ENCODE results near the gene MLST8. TPM values are rescaled to one million over a fixed set of nuclear protein-coding genes. Genes with fewer than 3 reads are reported as not detected.

The MLST8 gene
- polyA plus RNA-seq, 3 donors: 29.9 to 54.3 (median 30.5) TPM

GRCh38 chr16:2232094-2232990, 27.1 kb downstream of the MLST8 start:
- H3K4me1 ChIP-seq (ENCODE audit: control insufficient read depth in 1 of 2, insufficient read depth in 2 of 2, low read length in 2 of 2): peaks cover 5 to 6% of the 10 kb centered on the region in 2 donors
- H3K4me1 Mint-ChIP-seq: peaks cover 5% of the 10 kb centered on the region
- H3K36me3 ChIP-seq (replicated peaks in 1 of 2; ENCODE audit: control insufficient read depth in 1 of 2, insufficient read depth in 2 of 2, low read length in 2 of 2): peaks cover 72 to 79% of the 10 kb centered on the region in 2 donors
- H3K9me3 Mint-ChIP-seq: peaks cover 0 to 6% (median 0%) of the 10 kb centered on the region in 7 donors
- peaks cover 55 to 74% of the 10 kb centered on the region in 2 donors for H3K36me3 Mint-ChIP-seq
- peaks cover 12 to 22% of the 10 kb centered on the region in 2 donors for H3K27me3 ChIP-seq (ENCODE audit: control insufficient read depth in 2 of 2, insufficient read depth in 2 of 2, low read length in 2 of 2)
- intact Hi-C loops (cut with micrococcal nuclease): no loop called here
- H3K9ac ChIP-seq (ENCODE audit: insufficient read depth, low read length, poor library complexity, severe bottlenecking): no peak overlapping the region
- no peak for DNase-seq
- no peak overlapping the region for H3K4me3 Mint-ChIP-seq
- no peak overlapping the region for H3K27ac ChIP-seq (ENCODE audit: low read depth in 1 of 2, low read length in 2 of 2)
- peaks cover 6% of the 10 kb centered on the region for H3K79me2 ChIP-seq (ENCODE audit: insufficient read depth, low read length)
- no peak overlapping the region for H3K4me2 ChIP-seq (replicated peaks; ENCODE audit: extremely low read depth, low read length, poor library complexity, severe bottlenecking)
- WGBS (ENCODE audit: insufficient coverage): 95% methylated on average over 27 of the region's 41 CpGs
- H2AFZ ChIP-seq (ENCODE audit: insufficient read depth, low read depth, low read length, poor library complexity, severe bottlenecking): no peak overlapping the region
- H3K27me3 Mint-ChIP-seq (ENCODE audit: low read depth in 3 of 3): peaks cover 21 to 28% (median 22%) of the 10 kb centered on the region in 3 donors
- peak overlapping the region in 1 of 7 donors; percentile 66 for H3K27ac Mint-ChIP-seq
- H4K20me1 ChIP-seq (ENCODE audit: insufficient read depth, low read length): peaks cover 18% of the 10 kb centered on the region
- TF ChIP-seq CTCF (IDR thresholded peaks at IDR 0.05): no peak
- H3K4me3 ChIP-seq (replicated peaks in 1 of 3; ENCODE audit: low read depth in 2 of 3, low read length in 3 of 3): no peak overlapping the region
- no peaks in the 10 kb centered on the region for H3K9me3 ChIP-seq (replicated peaks in 1 of 2; ENCODE audit: control insufficient read depth in 1 of 2, insufficient read depth in 1 of 2, low read length in 2 of 2)

GRCh38 chr16:2233046-2233775, 28.0 kb downstream of the MLST8 start:
- H3K9me3 ChIP-seq (replicated peaks in 1 of 2; ENCODE audit: control insufficient read depth in 1 of 2, insufficient read depth in 1 of 2, low read length in 2 of 2): no peaks in the 10 kb centered on the region
- no peak overlapping the region for H3K27ac ChIP-seq (ENCODE audit: low read depth in 1 of 2, low read length in 2 of 2)
- peaks cover 18 to 31% of the 10 kb centered on the region in 2 donors for H3K27me3 ChIP-seq (ENCODE audit: control insufficient read depth in 2 of 2, insufficient read depth in 2 of 2, low read length in 2 of 2)
- peaks cover 22% of the 10 kb centered on the region for H4K20me1 ChIP-seq (ENCODE audit: insufficient read depth, low read length)
- H3K4me1 ChIP-seq (ENCODE audit: control insufficient read depth in 1 of 2, insufficient read depth in 2 of 2, low read length in 2 of 2): peaks cover 5 to 6% of the 10 kb centered on the region in 2 donors
- peaks cover 71 to 72% of the 10 kb centered on the region in 2 donors for H3K36me3 ChIP-seq (replicated peaks in 1 of 2; ENCODE audit: control insufficient read depth in 1 of 2, insufficient read depth in 2 of 2, low read length in 2 of 2)
- intact Hi-C loops (cut with micrococcal nuclease): no loop called here
- H3K4me3 ChIP-seq (replicated peaks in 1 of 3; ENCODE audit: low read depth in 2 of 3, low read length in 3 of 3): no peak overlapping the region
- 97% methylated on average over 28 of the region's 28 CpGs for WGBS (ENCODE audit: insufficient coverage)
- no peak overlapping the region for H3K4me3 Mint-ChIP-seq
- peaks cover 0 to 6% (median 0%) of the 10 kb centered on the region in 7 donors for H3K9me3 Mint-ChIP-seq
- H3K79me2 ChIP-seq (ENCODE audit: insufficient read depth, low read length): no peaks in the 10 kb centered on the region
- peaks cover 55 to 68% of the 10 kb centered on the region in 2 donors for H3K36me3 Mint-ChIP-seq
- no peak for TF ChIP-seq CTCF (IDR thresholded peaks at IDR 0.05)
- DNase-seq: no peak
- H3K27me3 Mint-ChIP-seq (ENCODE audit: low read depth in 3 of 3): peaks cover 27 to 37% (median 27%) of the 10 kb centered on the region in 3 donors
- H2AFZ ChIP-seq (ENCODE audit: insufficient read depth, low read depth, low read length, poor library complexity, severe bottlenecking): no peak overlapping the region
- H3K9ac ChIP-seq (ENCODE audit: insufficient read depth, low read length, poor library complexity, severe bottlenecking): no peak overlapping the region
- no peak overlapping the region for H3K4me2 ChIP-seq (replicated peaks; ENCODE audit: extremely low read depth, low read length, poor library complexity, severe bottlenecking)
- H3K4me1 Mint-ChIP-seq: peaks cover 5% of the 10 kb centered on the region
- no peak overlapping the region for H3K27ac Mint-ChIP-seq

Data from CD14-positive monocyte (primary cell).